GM19395 (cell line): ENCODE results near the gene STX8.

Experiments used
- ATAC-seq: cut with Tn5 transposase; IDR thresholded peaks from one replicate; pipeline ENCODE4 v1.9.1; 2021; ENCODE audit warnings: mild to moderate bottlenecking, moderate library complexity; ENCODE audit not compliant: unreplicated experiment

STX8 gene

DNA sequence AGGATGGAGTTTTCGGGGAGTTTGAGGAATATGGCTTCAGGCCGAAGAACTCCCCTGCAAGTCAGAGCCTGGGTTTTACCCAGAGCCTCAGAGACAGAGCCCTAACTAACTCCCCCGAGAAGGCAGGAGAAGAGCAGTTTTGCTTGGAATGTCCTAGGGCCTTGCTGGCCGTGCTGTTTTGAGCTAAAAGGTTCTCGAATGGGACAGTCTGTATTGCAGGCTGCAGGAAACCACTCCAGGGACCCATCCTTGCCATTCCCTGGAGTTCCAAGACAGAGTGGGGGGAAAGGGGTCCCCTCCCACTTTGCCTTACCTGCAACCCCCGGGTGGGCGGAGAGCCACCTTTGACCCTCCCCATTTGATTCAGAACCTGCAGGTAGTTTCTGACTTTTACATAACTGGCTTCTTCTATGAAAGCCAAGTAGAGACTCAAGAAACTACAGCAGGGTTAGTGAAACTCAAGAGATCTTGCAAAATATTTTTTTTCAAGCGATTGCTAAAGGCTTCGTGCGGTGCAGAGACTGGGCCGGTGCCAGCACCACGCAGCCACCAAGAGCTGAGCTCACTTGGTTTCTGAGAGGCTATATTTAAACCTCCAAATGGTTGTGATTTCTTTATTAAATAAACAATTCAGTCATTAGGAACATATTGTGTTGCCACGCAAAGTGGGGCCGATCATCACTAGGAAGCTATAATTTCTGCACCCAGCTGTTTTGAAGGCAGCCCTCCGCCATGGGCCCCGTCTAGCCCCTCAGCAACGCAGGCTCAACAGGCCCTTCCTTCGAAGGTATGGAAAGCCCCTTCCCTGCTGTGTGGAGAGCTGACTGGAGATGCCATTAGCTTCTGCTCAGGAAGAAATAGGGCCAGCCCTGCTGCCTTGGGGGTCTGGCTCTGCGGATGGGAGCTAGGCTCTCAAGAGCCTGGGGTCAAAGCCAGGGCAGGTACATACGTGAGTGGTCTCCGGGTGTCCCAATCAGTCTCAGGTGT is 331.3 kb downstream of the STX8 start:
- no peak for ATAC-seq

DNA sequence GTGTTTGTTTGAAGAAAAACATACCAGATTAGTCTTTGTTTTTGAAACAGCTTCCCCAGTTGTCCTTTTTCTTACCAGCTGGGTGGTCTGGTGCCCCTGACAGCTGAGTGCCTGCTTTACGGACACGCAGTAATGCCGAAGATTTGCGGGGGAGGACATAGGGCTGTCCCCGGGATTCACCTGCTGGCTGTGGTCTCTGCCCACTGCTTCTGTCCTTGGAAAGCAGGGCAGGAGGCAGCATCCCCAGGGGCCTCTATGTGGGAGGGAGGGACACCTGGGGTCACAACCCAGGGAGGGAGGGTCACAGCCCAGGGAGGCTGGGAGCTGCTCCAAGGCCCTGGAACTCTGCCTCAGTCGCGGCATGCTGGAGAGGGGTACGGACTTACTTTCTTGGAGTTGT is 332.6 kb downstream of the STX8 start:
- ATAC-seq = no peak

GRCh38 chr17:9242497-9242881 is 333.1 kb downstream of the STX8 start:
- no peak for ATAC-seq

DNA sequence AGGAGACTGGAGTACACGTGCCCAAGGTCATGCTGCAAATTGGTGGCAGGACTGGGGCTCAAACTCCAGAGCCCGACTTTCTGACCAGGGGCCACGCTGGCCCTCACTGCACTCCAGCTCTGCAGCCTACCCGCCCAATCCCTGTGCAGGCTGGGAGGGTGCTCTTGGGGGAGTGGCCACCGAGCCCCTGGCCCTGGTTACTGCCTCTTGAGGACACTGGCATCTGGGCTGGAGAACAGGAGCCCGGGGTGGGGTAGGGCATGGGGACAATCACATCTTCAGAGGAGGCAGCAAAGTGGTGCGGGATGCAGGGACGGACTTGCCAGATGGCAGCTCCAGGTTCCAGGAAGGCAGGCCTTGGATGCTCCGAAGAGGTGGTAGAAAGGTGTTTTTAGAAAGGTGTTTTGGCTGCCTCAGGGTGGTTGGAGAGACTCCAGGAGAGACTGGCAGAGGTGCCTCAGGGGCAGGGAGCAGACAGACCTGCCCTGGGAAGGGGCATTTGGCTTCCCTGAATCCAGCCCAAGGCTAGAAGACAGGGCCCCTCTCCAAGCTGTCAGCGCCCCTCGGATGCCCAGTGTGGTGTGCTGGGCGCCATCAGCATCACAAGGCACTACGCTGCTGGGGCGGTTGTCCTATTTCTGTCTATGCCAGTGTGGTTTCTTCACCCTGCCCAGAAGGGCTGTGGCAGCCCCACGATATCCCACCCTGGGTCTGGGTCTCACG is 333.7 kb downstream of the STX8 start:
- ATAC-seq = no peak

DNA sequence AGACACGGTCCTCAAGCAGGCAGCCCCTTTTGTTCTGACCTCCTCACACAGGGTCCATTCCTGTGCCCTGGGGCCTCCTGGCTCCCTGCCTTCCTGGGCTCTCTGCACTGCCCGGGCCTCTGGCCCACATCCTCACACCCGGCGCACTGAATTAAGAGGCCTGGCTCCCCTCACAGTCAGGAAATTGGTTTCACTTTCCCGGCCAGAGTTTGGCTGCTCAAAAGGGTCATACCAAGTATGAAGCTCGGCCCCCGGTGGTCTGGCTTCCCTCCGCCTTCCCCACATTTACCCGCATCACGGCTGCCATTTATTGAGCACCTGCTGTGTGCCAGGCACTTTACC is 334.3 kb downstream of the STX8 start:
- ATAC-seq = no peak

- ATAC-seq = no peak
Measured at GRCh38 chr17:9240659-9241370, 334.8 kb downstream of the STX8 start.

DNA sequence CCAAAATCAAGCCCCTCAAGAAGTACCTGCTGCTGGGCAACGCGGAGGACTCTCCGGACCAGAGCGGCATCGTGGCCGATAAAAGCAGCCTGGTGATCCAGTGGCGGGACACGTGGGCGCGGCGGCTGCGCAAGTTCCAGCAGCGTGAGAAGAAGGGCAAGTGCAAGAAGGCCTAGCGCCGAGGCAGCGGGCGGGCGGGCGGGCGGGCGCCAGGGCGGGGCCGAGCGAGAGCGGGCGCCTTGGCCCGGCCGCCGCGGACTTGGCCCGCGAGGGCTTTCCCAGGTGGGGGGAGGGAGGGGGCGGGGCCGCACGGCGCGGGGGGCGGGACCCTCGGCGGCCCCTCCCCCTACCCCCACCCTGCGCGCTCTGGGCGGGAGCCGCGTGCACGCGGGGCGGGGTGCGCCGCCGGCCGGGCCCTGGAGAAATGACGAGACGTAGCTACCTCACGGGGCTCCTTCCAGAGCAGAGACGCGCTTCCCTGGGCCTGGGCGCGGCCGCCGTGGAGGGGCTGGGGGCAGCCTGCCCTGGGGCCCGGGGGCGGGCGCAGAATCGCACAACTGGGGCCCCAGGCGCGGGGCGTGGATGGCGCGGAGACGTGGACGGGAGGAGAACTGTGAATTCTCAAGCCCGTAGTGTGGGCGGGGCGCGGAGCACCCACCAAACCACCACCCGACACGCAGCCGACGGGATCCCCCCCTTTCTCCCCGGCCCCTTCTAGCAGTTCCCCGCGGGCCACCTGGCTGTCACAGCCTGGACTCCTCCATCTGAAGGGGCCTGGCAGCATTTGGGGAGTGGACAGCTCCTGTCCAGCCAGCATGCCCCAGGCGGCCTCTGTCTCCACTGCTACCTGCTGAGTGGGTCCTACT is 335.6 kb downstream of the STX8 start:
- no peak for ATAC-seq

- ATAC-seq = no peak
Measured at GRCh38 chr17:9239246-9239792, 336.3 kb downstream of the STX8 start.

DNA sequence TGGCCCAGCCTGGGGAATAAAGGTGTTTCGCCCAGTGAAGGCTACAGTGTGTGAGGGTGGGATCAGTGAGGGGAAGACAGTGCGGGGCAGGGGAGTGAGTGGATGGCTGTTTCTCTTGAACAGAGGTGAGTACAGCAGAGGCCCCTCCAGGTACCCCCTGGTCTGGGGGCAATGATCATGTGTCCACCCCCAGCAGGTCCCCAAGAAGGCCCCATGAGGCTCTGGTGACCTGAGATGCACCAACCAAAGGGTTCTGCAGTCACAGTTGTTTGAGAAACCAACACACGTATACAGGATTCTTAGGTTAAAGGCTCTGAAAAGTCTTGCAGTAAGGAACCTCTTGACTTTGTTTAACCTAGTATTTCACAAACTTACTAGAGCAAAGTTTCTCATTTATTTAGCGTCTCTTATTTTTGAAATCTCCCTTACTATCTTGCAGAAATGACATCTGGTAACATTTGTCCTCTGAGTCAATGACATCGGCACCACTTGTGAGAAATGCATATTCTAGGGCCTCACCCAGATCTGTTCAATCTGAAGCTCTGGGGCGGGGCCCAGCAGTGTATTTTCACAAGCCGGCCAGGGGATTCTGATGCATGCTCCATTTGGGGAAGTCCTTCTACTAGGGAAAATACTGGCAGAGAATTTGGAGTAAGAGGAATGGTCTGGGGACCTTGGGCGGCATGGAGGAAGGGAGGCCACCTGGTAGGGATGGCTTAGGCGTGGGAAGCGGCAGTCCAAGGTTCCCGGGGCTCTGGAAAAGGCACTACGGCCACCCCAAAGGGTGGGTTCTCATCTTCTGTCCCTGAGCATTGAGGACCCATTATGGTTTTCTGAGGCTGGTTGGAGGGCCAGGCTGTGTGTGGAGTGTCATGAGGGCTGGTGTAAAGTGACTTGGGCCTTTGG is 337.0 kb downstream of the STX8 start:
- ATAC-seq = no peak

DNA sequence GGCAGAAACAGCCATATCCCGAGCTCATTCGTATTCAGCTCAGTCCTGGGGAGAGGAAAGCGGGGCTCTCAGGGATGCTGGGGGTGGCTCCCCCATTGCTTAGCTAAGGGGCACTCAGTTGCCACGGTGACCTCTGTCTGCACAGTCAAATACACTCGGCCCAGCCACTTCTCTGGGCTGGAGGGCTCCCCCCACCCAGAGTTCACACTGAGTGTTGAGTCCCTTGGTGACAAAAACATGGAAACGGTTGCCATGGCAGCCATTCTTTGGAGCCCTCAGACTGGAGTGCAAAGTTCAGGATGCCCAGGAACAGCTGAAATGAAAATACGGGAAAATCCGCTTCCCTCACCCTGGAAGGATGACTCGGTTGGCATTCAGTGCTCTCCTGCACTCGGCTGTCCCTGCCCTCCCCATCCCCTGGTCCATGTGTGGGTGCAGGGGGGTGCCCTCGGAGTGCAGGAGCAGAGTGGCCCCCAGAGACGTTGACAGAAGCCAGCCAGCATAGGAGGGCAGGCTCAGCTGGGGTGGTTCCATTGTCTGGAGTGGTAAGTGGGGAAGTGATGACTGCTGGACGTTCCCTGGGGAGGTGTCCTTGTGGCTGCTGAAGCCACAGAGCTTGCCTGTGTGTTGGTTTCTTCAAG is 337.8 kb downstream of the STX8 start:
- no peak for ATAC-seq

DNA sequence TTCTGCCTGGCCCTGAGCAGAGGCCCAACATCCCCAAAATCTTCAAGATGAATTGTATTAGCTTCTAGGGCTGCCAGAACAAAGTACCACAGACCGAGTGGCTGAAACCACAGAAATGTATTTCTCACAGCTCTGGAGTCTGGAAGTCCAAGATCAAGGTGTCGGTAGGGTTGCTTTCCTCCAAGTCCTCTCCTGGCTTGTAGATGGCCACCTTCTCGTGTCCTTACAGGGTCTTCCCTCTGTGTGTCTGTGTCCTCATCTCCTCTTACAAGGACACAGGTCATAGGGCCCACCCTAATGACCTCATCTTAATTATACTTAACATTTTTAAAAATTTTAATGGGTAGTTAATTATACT is 338.6 kb downstream of the STX8 start:
- ATAC-seq = no peak

GRCh38 chr17:9236286-9237052 is 339.2 kb downstream of the STX8 start:
- ATAC-seq = no peak

GRCh38 chr17:9235346-9235745 is 340.3 kb downstream of the STX8 start:
- ATAC-seq = no peak

DNA sequence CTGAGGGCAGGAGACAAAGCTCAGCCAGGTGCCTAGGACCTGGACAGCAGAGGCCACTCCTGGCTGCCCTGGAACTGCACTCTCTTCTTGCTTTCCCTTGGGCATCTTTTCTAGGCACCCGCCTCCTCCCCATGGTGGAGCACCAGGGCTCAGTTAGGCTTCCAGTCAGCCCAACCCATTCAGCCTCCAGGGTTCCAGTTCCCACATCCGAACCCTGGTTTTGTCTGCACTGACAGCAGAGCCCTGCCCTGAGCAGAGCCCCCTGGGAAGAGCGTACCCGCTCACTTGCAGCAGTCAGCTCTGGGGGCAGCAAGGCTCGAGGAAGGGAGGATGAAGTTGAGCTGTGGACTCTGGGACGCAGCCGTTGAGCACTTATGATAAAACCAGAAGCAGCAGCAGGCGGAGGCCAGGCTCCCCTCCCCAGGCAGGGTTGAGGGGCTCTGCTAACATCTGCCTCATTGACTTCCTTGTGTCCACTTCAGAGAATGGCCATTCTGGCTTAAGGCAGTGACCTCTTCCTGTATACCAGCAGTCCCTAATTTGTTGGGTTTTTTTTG is 341.2 kb downstream of the STX8 start:
- ATAC-seq = no peak

DNA sequence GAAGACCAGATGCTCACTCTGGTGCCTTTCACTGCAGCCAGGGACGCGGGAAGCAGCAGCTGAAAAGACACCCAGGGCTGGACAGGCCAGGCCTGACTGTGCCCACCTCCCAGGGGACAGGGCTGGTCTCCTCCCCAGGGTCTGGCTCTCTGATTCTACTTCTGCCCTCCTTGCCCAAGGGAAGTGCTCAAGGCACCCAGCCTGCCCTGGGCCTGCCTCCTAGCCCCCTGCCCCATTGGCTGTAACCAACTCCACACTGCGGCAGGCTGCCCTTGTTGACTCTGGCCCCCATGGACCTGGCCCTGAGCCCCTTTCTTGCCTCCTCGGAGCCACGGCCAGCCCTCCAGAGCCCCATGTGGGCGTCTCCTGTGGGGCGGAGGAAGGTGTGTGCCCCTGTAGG is 341.9 kb downstream of the STX8 start:
- no peak for ATAC-seq

- no peak for ATAC-seq
Measured at GRCh38 chr17:9233271-9233599, 342.4 kb downstream of the STX8 start.

DNA sequence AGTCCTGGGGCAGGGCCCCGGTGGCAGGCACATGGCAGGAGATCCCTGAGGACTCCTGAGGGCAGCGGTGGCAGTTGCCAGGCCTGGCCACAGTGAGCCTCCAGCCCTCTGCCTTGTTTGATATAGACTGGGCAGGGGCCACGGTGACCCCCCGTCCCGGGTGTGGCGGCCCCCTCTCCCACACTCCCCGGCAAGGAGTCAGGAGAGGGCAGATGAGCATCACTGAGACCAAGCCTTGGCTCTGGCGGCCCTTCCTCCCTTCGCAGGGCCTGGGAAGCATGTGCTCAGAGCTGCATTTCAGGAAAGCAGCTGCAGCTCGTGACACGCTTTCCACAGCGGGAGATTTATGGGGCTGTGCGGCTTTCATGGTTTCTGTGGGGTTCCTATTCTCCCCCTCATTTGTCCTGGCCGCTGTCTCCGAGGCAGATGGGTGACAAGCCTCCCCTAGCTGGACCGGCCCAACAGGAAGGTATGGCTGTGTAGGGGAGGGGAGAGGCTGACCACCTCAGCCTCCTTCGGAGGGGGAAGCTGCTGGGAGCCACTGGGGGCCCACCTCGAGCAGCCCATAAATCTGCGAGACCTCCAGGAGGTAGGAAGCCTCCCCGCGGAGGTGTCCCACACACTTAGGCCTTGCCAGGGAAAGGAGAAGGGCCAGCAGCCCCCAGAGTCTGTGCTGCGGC is 342.9 kb downstream of the STX8 start:
- ATAC-seq = no peak

GRCh38 chr17:9232155-9232475 is 343.5 kb downstream of the STX8 start:
- ATAC-seq = no peak
